ENCODE results near the gene TMEM163.

DNA sequence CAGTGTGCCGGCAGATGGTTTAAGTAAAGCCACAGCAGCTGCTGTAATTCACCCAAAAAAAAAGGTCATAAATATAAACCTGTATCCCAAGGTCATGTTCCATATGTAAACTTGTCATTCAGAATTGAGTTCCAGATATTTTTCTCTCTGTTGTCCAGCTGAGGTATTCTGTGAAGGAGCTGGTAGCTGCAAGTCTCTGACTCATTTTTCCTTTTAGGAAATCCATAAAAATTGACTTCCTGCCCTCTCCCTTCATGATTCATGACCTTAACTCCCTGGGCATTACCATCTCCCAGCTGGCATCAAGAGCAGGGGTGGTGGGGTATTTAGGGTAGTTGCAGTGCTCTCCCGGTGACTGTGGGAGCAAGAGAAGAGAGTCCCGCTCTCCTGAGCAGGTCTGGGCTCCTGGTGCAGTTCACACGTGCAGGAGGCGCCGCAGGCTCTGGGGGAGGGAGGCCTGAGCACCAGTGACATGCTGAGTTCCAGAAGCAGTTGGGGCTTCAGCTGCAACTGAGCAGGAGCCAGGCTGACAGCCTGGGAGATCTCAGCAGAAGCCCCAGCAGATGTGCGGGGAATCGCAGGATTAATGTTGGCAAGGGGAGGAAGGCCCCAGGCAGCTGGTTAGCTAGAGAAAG lies 272.3 kb downstream of the TMEM163 start:
- TF ChIP-seq, protein P1, sequence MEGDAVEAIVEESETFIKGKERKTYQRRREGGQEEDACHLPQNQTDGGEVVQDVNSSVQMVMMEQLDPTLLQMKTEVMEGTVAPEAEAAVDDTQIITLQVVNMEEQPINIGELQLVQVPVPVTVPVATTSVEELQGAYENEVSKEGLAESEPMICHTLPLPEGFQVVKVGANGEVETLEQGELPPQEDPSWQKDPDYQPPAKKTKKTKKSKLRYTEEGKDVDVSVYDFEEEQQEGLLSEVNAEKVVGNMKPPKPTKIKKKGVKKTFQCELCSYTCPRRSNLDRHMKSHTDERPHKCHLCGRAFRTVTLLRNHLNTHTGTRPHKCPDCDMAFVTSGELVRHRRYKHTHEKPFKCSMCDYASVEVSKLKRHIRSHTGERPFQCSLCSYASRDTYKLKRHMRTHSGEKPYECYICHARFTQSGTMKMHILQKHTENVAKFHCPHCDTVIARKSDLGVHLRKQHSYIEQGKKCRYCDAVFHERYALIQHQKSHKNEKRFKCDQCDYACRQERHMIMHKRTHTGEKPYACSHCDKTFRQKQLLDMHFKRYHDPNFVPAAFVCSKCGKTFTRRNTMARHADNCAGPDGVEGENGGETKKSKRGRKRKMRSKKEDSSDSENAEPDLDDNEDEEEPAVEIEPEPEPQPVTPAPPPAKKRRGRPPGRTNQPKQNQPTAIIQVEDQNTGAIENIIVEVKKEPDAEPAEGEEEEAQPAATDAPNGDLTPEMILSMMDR (IDR thresholded peaks at IDR 0.05; ENCODE audit: low read depth, low read length, poor library complexity, severe bottlenecking) = no peak
- TF ChIP-seq EZH2phosphoT487 (IDR thresholded peaks at IDR 0.05; ENCODE audit: borderline replicate concordance, low read length) = no peak

Measured in DOHH2 (cell line).